ENCODE data around the gene UTS2R. TPM values are rescaled to one million over a fixed set of nuclear protein-coding genes. Genes with fewer than 3 reads are reported as not detected.

UTS2R gene
- total RNA-seq, 4 donors from 2014 or later: not detected

DNA sequence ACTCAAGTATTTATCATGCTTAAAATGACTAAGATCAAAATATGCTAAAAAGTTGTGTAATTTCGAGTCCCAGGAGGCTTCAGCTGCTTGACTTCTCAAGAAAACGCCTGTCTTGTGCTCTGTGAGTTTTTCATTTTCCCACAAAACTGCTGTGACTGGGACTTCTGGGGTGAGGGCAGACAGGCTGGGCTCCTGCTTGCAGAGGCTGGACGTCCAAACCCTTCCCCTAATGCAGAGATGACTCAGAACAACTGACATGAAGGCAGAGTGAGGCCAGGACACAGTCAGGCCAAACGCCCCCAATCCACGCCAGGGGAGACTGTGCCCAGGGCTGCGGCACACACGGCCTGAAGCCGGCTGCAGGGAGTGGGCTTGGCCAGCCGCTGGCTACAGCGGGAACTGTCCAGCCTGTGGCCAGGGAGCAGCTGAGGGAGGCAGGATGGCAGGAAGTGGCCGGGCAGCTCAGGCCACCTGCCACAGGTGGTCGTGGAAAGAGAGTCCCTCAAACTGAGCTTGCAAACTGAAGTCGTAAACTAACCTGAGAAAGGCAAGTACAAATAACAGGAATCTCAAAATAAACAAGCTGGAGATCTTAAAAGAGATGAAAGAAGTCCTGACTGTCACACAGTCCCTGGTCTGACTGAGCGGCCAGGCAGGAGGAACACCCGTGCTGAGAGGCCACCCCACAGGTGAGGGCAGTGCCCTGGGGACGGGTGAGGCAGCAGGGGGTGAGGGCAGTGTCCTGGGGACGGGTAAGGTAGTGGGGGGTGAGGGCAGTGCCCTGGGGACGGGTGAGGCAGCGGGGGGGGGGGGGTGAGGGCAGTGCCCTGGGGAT, 25.3 kb downstream of the UTS2R start:
- Histone ChIP-seq H3K36me3 (peaks cover 24% of the 10 kb centered on the region), H3K27me3 (no peaks in the 10 kb centered on the region), H3K4me1 (peaks cover 41% of the 10 kb centered on the region), H3K9me3 (no peaks in the 10 kb centered on the region), H3K27ac (peak overlapping the region; percentile 67), H3K4me3 (no peak overlapping the region)
- WGBS: 70% methylated on average over 11 of the region's 19 CpGs
- no peak for DNase-seq (ENCODE audit: low spot score in 2 of 2)
- TF ChIP-seq EP300 (IDR thresholded peaks at IDR 0.05) (no peak), POLR2A (IDR thresholded peaks at IDR 0.05) (no peak), CTCF (IDR thresholded peaks at IDR 0.05) (no peak), POLR2AphosphoS5 (IDR thresholded peaks at IDR 0.05) (no peak)

DNA sequence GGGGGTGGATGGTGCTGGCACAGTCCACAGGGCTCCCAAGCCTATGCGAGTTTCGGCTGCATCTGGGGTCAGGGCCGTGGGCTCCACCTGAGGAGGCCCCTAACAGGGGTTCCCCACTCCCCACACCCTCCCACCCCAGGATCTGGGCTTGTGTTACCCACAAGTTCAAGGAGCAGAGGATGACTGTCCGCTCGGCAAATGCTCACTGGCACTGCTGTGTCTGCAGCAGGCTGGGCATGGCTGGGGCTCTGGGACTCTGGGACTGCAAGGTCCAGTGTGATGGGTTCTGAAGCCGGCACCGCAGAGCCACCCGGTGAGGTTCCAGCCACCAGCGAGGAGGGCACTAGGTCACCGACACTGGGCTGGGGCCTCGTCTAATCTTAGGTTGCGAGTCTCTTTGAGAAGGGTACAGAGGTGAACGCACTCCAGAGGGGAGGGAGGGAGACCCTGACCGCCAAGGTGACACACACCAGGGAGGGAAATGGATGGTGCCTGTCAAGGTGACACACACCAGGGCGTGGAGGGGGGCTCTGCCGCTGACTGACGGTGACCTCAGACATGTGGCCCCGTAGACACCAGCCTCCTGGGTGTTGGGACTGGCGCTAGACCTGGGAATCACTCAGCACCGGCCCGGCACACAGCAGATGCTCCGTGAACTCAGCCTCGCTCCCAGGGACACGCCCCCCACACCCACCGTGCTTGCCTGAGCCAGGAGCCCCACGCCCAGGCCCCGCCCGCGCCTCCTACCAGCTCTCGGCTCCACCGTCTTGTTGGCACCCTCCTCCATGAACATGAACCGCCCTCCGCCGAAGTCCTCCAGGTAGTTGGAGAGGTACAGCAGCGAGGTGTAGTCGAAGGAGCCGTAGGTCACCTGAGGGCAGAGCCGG, 26.1 kb downstream of the UTS2R start:
- peaks cover 41% of the 10 kb centered on the region for H3K4me1 ChIP-seq
- TF ChIP-seq CTCF (IDR thresholded peaks at IDR 0.05): no peak
- TF ChIP-seq POLR2AphosphoS5 (IDR thresholded peaks at IDR 0.05): no peak
- no peak for TF ChIP-seq POLR2A (IDR thresholded peaks at IDR 0.05)
- TF ChIP-seq EP300 (IDR thresholded peaks at IDR 0.05): no peak
- H3K9me3 ChIP-seq: no peaks in the 10 kb centered on the region
- H3K4me3 ChIP-seq: no peak overlapping the region
- no peak for DNase-seq (ENCODE audit: low spot score in 2 of 2)
- no peaks in the 10 kb centered on the region for H3K27me3 ChIP-seq
- 60% methylated on average over 36 of the region's 38 CpGs for WGBS
- peaks cover 23% of the 10 kb centered on the region for H3K36me3 ChIP-seq
- peak overlapping the region; percentile 67 for H3K27ac ChIP-seq

GRCh38 chr17:82399041-82399441, 27.5 kb downstream of the UTS2R start:
- H3K27me3 ChIP-seq: no peaks in the 10 kb centered on the region
- peaks cover 41% of the 10 kb centered on the region for H3K4me1 ChIP-seq
- H3K4me3 ChIP-seq: no peak overlapping the region
- no peaks in the 10 kb centered on the region for H3K9me3 ChIP-seq
- whole genome bisulfite sequencing: 31% methylated on average over 12 of the region's 13 CpGs
- H3K36me3 ChIP-seq: peaks cover 28% of the 10 kb centered on the region
- TF ChIP-seq POLR2AphosphoS5 (IDR thresholded peaks at IDR 0.05) (peak in 1 of 3 donors; percentile 30), POLR2A (IDR thresholded peaks at IDR 0.05) (no peak)
- DNase-seq (ENCODE audit: low spot score in 2 of 2): no peak
- H3K27ac ChIP-seq: peak overlapping the region; percentile 7

DNA sequence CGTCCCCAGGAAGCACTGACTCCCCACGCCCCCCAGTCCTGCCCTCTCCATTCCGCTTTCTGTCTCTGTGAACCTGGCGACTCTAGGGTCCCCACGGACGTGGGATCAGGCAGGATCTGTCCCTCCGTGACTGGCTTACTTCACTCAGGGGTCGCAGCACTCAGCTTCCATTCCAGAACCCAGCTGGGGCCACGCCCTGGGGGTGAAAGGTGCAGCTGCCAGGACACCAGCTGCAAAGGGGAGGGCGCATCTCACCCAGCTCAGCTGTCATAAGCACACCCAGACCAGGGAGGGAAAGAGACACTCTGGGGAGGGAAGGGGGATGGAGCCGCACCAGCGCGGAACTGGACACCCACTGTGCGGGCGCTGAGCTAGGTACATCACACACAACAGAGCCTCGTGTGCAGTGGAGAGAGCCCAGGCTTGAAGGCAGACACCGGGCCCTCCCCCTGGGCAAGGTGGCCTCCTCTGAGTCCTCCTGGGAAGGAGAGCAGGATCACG, 28.1 kb downstream of the UTS2R start:
- DNase-seq (ENCODE audit: low spot score in 2 of 2): no peak
- Histone ChIP-seq H3K27me3 (no peaks in the 10 kb centered on the region), H3K36me3 (peaks cover 28% of the 10 kb centered on the region), H3K4me1 (peaks cover 41% of the 10 kb centered on the region), H3K9me3 (no peaks in the 10 kb centered on the region), H3K27ac (peak overlapping the region; percentile 7), H3K4me3 (no peak overlapping the region)
- 56% methylated on average over 15 of the region's 18 CpGs for WGBS
- TF ChIP-seq EP300 (IDR thresholded peaks at IDR 0.05) (no peak), POLR2A (IDR thresholded peaks at IDR 0.05) (no peak), POLR2AphosphoS5 (IDR thresholded peaks at IDR 0.05) (no peak), CTCF (IDR thresholded peaks at IDR 0.05) (no peak)

DNA sequence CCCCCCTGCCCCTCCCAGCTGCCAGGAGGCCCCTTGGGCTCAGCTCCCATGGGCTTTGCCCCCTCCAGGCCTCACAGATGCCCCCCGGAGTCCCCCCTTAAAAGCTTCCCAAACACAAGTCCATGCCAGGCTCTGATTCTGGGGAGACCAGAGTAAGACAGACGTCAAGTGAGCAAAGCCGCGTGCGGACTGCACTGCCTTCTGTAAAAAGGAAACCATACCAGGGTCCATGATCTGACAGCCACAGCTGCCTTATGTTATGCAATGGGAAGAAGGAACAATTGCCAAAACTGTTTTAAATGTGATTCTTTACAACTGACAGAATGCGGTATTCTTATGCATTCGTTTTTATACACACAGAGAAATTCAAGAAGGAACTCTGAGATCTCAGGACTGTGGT, 28.6 kb downstream of the UTS2R start:
- H3K9me3 ChIP-seq: no peaks in the 10 kb centered on the region
- H3K4me1 ChIP-seq: peaks cover 41% of the 10 kb centered on the region
- TF ChIP-seq EP300 (IDR thresholded peaks at IDR 0.05): no peak
- TF ChIP-seq CTCF (IDR thresholded peaks at IDR 0.05): no peak
- no peak for TF ChIP-seq POLR2A (IDR thresholded peaks at IDR 0.05)
- TF ChIP-seq POLR2AphosphoS5 (IDR thresholded peaks at IDR 0.05): no peak
- DNase-seq (ENCODE audit: low spot score in 2 of 2): no peak
- 88% methylated on average over 6 of the region's 7 CpGs for WGBS
- H3K27me3 ChIP-seq: no peaks in the 10 kb centered on the region
- H3K36me3 ChIP-seq: peaks cover 31% of the 10 kb centered on the region
- H3K4me3 ChIP-seq: no peak overlapping the region
- H3K27ac ChIP-seq: no peak overlapping the region

All from suprapubic skin (tissue), 4 donors.